Activated naive CD4-positive, alpha-beta T cell treated with Interleukin-2 at 50 U/mL for 16 hours (primary cell): ENCODE results near the gene RMRP.

Experiments used
- DNase-seq: peaks from one replicate; pipeline ENCODE4 v3.0.0-alpha.2; 2020

RMRP gene

DNA sequence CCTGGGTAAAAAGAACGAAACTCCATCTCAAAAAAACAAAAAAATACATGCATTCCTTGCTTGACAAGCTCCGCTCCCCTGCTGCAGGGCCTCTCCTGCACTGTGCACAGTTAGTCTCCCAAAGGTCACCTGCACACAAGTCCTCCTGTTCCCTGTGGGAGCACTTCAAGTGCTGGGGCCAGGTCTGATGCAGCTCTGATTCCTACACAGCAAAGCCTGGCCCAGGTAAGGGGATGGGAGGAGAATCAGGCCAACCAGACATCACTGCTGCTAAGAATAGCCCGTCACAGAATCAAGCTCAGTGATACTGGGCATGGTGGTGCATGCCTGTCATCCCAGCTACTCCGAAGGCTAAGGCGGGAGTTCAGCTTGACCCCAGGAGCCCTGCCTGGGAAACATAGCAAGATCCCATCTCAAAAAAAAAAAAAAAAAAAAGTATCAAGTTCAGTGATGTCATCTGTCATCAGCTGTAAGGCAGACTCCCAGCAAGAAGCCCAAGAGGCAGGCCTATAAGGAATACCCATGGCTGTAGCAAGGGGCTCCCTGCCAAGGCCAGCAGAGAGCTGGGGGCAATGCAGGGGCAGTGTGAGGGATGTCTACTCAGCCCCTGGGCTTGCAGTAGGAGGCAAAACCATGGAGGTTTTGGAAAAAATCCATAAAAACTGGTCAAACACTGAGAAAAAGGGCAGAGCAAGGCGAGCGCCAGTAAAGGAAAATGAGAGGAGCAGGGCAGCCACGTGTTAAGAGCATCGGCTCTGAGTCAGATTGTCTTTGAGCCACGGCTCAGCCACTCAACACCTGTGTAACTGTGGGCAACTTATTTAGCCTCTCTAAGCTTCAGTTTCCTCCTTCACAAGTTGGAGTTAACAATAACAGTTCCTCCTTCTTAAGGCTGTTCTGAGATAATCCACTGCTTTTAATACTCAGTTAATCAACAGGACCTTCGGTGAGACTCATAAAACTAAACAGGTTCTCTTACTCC is 28.7 kb upstream of the RMRP start:
- DNase-seq = no peak

DNA sequence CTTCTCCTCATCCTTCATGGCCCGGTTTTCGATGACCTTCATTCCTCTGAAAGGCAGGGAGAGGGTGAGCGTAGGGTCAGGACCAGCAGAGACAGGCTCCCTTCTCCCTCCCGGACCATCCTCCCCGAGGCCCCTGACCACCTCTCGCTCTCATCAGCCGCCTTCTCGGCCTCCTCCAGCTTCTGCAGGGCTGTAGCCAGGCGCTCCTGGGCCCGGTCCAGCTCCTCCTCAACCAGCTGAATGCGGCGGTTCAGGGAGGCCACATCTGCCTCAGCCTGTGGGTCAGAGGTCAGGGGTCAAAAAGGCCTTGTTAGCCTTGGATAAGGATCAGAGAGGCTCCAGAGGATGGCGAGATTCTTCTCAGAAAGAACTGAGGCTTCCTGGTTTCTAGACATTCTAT is 27.7 kb upstream of the RMRP start:
- DNase-seq = no peak

DNA sequence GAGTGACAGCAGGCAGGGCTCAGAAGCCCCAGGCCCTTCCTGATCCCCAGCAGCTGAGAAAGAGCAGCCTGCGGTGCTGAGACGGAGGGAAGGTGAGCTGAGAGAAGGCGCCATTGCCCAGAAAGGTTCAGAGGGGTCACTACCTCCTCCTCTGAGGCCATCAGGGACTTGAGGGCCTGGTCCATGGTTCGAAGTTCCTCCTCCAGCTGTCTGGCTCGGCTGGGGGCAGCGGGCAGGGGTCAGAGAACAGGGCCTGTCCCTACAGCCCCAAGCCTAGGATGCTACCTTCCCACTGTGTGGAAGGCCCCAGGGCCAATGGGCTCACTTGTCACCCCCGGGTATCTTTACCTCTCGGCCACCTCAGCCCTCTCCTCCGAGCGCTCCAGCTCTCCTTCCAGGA is 27.1 kb upstream of the RMRP start:
- DNase-seq = no peak

DNA sequence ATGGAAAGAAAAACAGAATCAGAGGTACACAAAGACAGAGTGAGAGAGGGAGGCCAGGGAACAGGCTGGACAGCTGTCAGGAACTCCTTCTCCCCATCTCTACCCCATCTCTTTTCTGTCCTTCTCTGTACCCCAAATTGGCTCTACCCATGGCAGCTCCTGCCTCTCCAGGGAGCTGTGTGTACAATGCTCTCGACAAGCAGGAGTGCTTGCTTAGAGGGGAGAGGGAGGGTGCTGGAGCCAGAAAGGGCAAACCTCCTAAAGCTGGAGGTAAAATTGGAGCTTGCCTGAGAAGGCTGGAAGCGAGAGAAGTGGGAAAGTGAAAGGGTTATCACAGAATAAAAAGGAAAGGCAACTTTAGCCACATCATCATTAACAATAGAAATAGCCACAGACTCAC is 25.5 kb upstream of the RMRP start:
- no peak for DNase-seq

DNA sequence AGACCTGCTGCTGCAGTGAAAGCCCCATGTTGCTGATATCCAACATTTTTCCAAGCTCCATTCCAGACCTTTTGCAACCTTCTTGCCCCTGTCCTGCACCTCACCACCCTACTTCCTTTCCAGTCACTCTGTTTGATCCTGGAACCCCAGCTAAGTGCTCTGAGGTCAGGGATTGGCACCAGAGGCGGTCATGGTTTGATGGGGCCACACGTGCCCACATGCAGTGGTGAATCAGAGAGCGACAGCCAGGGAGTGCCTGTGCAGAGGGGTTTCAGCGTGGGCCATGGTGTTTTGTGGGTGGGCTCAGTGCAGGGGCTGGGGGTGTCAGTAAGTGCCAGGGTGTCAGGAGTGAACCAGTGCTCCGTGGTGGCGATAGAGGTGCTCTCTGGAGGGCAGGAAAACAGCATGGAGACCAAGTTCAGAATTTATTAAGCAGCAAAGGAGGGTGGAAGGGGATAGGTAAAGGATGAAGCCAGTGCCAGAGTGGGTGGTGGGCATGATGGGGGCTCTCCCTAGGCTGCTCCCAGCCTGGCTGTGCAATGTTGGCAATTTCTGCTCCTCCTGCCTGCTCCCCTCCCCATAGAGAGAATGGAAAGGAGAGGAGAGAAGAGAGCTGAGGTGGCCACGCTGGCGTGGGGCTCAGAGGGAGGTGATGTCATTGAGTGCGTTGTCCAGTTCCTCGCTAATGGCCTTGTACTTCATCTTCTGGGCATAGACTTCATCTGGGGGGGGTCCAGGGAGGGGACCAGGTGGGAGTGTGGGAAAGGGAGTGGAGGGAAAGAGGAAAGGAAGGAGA is 24.9 kb upstream of the RMRP start:
- no peak for DNase-seq

DNA sequence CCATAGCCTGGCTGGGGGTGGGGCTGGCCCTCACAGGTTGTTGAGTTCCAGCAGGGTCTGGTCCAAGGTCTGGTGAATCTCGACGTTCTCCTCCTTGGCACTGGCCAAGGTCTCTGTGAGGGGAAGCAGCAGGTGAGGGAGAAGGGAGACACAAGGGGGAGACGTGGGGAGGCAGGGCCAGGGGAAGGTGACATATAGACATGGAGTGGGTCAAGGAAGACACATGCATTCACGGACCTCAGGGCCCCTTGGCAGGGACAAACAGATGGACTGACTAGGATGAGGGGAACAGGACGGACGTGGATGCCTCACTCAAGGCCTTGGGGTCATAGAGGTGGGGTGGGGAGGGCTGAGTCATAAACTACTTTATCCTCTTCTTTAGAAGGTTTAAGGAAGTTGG is 24.2 kb upstream of the RMRP start:
- no peak for DNase-seq

DNA sequence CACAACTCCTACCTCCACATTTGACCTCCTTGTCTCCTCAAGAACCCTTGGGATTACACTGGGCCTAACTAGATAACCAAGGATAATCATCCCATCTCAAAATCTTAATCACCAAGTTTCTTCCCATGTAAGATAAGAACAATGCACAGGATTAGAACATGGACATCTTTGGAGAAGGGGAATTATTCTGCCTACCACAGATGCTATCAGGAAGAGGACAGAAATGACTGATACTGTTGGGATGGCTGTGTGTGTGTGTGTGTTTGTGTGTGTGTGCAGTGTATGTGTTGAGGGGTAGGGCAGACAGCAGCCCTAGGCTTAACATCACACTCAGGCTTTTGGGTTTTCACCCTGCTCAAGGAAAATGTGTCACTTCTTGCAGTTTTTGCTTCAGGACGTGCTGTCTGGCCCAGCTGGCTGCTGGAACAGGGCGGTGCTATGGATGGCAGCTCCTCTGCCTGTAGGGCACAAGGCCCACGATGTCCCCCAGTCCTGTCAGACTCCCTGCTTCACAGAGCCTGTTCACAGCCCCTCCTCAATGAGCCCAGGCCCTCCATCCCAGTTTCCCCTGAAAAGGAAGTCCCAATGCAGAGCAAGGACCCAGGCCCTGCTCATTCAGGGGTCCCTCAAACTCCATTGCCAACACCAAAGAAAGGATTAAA is 23.7 kb upstream of the RMRP start:
- no peak for DNase-seq

DNA sequence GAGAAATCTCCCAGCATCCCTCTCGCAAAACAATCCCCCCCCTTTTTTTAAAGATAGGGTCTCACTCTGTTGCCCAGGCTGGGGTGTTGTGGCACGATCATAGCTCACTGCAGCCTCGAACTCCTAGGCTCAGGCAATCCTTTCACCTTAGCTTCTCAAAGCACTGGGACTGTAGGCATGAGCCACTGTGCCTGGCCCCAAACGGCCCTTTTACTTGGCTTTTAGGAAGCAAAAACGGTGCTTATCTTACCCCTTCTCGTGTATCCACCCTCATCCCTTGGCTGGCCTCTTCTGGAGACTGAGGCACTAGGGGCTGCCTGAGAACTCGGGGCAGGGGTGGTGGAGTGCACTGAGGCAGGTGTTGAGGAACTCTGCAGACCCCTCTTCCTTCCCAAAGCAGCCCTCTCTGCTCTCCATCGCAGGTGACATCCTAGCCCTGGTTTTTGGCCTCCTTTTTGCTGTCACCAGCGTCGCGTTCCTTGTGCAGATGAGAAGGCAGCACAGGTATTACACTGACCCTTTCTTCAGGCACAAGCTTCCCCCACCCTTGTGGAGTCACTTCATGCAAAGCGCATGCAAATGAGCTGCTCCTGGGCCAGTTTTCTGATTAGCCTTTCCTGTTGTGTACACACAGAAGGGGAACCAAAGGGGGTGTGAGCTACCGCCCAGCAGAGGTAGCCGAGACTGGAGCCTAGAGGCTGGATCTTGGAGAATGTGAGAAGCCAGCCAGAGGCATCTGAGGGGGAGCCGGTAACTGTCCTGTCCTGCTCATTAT is 22.7 kb upstream of the RMRP start:
- no peak for DNase-seq

DNA sequence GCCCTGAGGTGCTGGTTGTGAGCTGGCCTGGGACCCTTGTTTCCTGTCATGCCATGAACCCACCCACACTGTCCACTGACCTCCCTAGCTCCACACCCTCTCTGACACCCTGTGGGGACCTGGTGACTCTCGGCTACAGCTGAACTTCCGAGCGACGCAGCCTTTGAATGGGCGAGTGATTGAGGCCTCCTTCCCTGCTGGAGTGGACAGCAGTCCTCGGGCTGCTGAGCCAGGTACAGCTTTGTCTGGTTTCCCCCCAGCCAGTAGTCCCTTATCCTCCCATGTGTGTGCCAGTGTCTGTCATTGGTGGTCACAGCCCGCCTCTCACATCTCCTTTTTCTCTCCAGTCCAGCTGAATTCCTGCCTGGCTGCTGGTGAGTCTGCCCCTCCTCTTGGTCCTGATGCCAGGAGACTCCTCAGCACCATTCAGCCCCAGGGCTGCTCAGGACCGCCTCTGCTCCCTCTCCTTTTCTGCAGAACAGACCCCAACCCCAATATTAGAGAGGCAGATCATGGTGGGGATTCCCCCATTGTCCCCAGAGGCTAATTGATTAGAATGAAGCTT is 22.0 kb upstream of the RMRP start:
- DNase-seq = no peak

DNA sequence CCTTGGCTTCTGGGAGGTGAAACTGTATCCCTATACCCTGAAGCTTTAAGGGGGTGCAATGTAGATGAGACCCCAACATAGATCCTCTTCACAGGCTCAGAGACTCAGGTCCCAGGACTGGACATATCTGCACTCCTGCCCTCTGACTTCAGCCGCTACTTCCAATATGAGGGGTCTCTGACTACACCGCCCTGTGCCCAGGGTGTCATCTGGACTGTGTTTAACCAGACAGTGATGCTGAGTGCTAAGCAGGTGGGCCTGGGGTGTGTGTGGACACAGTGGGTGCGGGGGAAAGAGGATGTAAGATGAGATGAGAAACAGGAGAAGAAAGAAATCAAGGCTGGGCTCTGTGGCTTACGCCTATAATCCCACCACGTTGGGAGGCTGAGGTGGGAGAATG is 21.3 kb upstream of the RMRP start:
- no peak for DNase-seq

DNA sequence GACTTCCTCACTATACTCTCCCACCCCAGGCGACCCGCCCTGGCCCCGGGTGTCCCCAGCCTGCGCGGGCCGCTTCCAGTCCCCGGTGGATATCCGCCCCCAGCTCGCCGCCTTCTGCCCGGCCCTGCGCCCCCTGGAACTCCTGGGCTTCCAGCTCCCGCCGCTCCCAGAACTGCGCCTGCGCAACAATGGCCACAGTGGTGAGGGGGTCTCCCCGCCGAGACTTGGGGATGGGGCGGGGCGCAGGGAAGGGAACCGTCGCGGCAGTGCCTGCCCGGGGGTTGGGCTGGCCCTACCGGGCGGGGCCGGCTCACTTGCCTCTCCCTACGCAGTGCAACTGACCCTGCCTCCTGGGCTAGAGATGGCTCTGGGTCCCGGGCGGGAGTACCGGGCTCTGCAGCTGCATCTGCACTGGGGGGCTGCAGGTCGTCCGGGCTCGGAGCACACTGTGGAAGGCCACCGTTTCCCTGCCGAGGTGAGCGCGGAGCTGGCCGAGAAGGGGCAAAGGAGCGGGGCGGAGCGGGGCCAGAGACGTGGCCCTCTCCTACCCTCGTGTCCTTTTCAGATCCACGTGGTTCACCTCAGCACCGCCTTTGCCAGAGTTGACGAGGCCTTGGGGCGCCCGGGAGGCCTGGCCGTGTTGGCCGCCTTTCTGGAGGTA is 18.0 kb upstream of the RMRP start:
- DNase-seq = peak; percentile 37

DNA sequence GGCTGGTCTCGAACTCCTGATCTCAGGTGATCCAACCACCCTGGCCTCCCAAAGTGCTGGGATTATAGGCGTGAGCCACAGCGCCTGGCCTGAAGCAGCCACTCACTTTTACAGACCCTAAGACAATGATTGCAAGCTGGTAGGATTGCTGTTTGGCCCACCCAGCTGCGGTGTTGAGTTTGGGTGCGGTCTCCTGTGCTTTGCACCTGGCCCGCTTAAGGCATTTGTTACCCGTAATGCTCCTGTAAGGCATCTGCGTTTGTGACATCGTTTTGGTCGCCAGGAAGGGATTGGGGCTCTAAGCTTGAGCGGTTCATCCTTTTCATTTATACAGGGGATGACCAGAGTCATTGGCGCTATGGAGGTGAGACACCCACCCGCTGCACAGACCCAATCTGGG is 17.4 kb upstream of the RMRP start:
- DNase-seq = no peak

DNA sequence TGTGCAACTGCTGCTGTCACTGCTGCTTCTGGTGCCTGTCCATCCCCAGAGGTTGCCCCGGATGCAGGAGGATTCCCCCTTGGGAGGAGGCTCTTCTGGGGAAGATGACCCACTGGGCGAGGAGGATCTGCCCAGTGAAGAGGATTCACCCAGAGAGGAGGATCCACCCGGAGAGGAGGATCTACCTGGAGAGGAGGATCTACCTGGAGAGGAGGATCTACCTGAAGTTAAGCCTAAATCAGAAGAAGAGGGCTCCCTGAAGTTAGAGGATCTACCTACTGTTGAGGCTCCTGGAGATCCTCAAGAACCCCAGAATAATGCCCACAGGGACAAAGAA is 16.2 kb upstream of the RMRP start:
- DNase-seq = no peak

DNA sequence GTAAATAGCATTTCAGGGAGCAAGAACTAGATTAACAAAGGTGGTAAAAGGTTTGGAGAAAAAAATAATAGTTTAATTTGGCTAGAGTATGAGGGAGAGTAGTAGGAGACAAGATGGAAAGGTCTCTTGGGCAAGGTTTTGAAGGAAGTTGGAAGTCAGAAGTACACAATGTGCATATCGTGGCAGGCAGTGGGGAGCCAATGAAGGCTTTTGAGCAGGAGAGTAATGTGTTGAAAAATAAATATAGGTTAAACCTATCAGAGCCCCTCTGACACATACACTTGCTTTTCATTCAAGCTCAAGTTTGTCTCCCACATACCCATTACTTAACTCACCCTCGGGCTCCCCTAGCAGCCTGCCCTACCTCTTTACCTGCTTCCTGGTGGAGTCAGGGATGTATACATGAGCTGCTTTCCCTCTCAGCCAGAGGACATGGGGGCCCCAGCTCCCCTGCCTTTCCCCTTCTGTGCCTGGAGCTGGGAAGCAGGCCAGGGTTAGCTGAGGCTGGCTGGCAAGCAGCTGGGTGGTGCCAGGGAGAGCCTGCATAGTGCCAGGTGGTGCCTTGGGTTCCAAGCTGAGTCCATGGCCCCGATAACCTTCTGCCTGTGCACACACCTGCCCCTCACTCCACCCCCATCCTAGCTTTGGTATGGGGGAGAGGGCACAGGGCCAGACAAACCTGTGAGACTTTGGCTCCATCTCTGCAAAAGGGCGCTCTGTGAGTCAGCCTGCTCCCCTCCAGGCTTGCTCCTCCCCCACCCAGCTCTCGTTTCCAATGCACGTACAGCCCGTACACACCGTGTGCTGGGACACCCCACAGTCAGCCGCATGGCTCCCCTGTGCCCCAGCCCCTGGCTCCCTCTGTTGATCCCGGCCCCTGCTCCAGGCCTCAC is 15.6 kb upstream of the RMRP start, which contains the start of gene CA9:
Gene CA9, plus strand, starts transcription at position 797 of the 893 bp plus-strand sequence. Its CDS starts 32 bp downstream, at position 829.
- DNase-seq = no peak

DNA sequence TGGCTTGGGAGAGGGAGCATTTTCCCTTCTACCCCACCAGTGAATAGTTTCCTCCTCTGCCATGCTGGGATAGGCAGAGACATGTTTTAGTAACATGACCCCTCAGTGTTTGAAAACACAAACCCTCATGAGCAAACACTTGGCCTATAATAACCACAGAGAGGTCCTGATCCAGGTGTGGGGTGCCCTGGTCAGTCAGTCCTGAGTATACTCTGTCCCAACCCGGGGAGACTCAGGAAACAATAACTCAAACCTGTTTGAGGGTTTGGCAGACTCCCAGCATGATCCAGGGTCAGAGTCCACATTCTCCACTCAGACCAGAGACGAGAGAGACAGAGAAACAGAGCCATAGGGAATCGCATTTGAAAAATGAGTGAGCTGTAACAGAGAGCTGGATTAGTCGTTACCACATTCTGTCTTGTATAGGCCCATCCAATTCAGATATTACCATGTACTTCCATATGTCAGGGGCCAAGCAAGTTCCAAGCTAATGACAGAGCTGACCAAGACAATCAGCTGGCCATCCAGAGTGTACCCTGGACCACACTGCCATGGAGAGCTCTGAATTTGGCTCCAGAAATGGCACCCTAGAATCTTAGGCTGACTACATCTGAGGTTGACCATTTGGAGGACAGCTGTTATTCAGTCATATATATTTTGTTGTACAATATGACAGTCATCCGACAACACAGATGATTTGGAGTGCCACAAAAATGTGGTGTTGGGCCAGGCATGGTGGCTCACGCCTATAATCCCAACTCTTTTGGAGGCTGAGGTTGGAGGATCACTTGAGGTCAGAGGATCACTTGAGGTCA is 11.7 kb upstream of the RMRP start:
- DNase-seq = no peak

DNA sequence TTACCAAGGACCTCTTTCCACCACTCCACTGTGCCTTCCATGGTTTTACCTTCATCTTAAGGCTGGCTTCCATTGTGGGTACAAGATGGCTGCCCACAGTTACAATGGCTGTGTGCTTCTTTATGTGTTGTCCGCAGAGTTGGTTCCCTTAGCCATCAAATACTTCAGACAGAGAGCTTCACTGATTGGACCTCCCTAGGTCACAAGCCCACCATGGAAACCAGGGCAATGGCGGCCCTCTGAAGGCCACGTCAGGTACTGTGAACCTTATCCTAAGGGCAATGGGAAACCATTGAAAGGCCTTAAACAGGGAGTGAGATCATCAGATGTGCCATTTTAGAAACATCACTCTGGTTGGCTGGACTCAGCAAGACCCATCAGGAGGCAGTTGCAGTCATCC is 10.1 kb upstream of the RMRP start:
- no peak for DNase-seq

DNA sequence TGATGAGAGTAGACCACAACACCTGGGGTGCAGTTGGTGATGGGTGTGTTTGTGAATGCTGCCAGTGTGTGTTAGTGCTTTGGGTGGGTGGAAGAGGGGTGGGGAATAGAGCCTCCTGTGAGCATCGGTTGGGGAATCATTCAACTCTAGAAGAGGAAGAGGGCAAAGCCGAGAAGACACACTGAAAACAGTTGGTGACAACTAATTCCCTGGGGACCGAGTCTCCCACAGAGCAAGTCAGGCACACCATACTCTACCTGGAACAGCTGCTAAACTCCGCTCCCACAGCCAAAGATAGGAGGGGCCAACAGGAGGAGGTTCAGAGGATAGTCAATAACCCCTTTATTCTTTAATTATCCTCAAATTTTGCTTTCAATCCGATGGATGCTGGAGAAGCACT is 8.7 kb upstream of the RMRP start:
- no peak for DNase-seq

DNA sequence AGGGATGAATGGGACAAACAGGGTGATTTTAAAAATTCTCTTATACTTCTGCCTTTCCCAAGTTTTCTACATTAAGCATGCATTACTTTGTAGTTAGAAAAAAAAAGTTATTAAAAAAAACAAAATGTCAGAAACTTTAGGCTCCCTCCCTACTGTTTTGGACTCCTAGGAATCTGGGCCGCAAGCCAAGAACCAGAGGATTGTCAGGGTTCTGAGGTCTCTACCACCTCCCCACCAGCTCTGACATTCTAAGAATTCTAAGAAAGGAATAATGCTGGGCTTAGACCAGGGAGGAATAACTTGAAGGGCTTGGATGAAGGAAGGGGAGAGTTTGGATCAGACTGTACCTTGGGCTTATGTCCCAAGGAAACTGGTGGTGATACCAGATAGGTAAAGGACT is 8.2 kb upstream of the RMRP start:
- no peak for DNase-seq

DNA sequence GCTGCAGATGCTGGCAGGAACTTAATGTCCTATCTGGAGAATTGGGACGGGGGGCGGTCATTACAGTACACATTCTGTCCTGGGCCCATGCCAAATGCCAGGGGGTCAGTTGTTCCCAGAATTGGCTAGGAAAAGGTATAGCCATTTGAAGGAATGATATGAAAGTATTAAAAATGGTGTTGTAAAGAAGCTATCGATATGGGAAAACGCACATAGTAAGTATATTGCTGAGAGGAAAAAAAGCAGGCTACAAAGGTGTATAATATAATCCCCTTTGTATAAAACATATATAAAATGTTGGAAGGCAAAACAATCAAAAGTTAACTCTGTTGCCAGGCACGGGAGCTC is 7.6 kb upstream of the RMRP start:
- DNase-seq = no peak
